ENCODE data around the gene ADGRD1. TPM values are rescaled to one million over a fixed set of nuclear protein-coding genes. Genes with fewer than 3 reads are reported as not detected.

ADGRD1 gene
- polyA plus RNA-seq, 1 of the 3 experiments (the other 2 are of a cell fraction), result not detected

DNA sequence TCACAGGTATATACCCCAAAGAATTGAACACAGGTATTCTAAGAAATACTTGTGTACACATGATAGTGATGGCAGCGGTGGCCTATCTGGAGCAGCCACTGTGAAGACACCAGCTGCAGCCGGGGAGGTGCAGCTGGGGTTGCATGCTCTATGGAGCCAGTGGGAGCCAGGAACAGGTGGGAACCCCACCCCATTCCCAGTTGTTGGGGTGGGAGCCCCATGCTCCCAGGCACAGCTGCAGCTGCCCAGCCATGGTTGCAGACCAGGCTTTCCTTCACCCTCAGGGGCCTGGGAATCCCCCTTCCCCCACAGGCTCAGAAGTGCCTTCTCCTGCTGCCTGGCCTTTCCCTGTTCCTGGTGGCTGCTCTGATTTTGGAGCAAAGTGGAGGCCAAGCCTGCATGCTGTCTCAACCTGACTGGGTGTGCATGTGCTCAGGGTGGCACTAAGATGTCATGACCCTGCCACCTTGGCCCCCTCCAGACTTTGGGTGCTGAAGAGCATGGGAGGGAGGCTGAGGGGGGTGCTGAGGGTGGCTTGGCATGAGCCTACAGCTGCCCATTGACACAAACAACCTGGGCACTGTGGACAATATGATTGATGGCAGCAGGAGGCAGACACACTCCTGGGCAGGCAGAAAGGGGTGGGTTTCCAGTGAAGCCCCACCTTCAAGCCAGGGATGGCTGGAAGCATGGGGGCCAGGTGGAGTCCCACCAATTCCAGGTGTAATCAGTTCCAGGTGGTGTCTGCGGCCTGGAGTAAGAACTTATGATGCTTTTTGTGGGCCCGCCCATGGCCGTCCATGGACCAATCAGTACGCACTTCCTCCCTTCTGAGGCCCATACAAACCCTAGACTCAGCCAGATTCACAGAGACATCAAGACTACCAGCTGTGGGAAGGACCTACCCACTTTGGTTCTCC, 234.7 kb downstream of the ADGRD1 start:
- 45% methylated on average over 5 of the region's 6 CpGs for WGBS (ENCODE audit: low lambda C conversion rate)
- H3K9me3 ChIP-seq, result no peaks in the 10 kb centered on the region; the same call in 1 of the 2 replicates
- ChIA-PET CTCF (no interaction called here), POLR2A (no interaction called here)
- H3K27ac ChIP-seq (ENCODE audit: low read depth in 2 of 2, low read length in 1 of 2), result no peak overlapping the region
- no peaks in the 10 kb centered on the region for H3K36me3 ChIP-seq (replicated peaks in 1 of 2; ENCODE audit: control insufficient read depth in 1 of 2, insufficient read depth in 2 of 2, low read length in 1 of 2)
- H4K20me1 ChIP-seq (ENCODE audit: insufficient read depth), result no peaks in the 10 kb centered on the region
- H3K27me3 ChIP-seq (ENCODE audit: insufficient read depth), result no peaks in the 10 kb centered on the region
- DNase-seq, result no peak
- H3K79me2 ChIP-seq (ENCODE audit: insufficient read depth), result no peaks in the 10 kb centered on the region
- no peak overlapping the region for H2AFZ ChIP-seq (ENCODE audit: low read depth)
- no peaks in the 10 kb centered on the region for H3K4me1 ChIP-seq (ENCODE audit: control insufficient read depth in 1 of 2, insufficient read depth in 2 of 2, low read depth in 1 of 2, low read length in 1 of 2)
- H3K4me3 ChIP-seq (ENCODE audit: low read depth in 2 of 2, low read length in 1 of 2), result no peak overlapping the region
- TF ChIP-seq ELF1 (IDR thresholded peaks at IDR 0.05) (no peak), NFIC (IDR thresholded peaks at IDR 0.05; ENCODE audit: borderline replicate concordance) (no peak), JUND (IDR thresholded peaks at IDR 0.05) (no peak), RCOR1 (IDR thresholded peaks at IDR 0.05; ENCODE audit: low read length) (no peak)
- TF ChIP-seq, protein P1, sequence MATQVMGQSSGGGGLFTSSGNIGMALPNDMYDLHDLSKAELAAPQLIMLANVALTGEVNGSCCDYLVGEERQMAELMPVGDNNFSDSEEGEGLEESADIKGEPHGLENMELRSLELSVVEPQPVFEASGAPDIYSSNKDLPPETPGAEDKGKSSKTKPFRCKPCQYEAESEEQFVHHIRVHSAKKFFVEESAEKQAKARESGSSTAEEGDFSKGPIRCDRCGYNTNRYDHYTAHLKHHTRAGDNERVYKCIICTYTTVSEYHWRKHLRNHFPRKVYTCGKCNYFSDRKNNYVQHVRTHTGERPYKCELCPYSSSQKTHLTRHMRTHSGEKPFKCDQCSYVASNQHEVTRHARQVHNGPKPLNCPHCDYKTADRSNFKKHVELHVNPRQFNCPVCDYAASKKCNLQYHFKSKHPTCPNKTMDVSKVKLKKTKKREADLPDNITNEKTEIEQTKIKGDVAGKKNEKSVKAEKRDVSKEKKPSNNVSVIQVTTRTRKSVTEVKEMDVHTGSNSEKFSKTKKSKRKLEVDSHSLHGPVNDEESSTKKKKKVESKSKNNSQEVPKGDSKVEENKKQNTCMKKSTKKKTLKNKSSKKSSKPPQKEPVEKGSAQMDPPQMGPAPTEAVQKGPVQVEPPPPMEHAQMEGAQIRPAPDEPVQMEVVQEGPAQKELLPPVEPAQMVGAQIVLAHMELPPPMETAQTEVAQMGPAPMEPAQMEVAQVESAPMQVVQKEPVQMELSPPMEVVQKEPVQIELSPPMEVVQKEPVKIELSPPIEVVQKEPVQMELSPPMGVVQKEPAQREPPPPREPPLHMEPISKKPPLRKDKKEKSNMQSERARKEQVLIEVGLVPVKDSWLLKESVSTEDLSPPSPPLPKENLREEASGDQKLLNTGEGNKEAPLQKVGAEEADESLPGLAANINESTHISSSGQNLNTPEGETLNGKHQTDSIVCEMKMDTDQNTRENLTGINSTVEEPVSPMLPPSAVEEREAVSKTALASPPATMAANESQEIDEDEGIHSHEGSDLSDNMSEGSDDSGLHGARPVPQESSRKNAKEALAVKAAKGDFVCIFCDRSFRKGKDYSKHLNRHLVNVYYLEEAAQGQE (IDR thresholded peaks at IDR 0.05; ENCODE audit: low read depth, low read length), result no peak
- TF ChIP-seq, protein P2, sequence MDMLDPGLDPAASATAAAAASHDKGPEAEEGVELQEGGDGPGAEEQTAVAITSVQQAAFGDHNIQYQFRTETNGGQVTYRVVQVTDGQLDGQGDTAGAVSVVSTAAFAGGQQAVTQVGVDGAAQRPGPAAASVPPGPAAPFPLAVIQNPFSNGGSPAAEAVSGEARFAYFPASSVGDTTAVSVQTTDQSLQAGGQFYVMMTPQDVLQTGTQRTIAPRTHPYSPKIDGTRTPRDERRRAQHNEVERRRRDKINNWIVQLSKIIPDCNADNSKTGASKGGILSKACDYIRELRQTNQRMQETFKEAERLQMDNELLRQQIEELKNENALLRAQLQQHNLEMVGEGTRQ (IDR thresholded peaks at IDR 0.05; ENCODE audit: borderline replicate concordance, low read depth, low read length), result no peak
- TF ChIP-seq, protein P3, sequence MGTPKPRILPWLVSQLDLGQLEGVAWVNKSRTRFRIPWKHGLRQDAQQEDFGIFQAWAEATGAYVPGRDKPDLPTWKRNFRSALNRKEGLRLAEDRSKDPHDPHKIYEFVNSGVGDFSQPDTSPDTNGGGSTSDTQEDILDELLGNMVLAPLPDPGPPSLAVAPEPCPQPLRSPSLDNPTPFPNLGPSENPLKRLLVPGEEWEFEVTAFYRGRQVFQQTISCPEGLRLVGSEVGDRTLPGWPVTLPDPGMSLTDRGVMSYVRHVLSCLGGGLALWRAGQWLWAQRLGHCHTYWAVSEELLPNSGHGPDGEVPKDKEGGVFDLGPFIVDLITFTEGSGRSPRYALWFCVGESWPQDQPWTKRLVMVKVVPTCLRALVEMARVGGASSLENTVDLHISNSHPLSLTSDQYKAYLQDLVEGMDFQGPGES (IDR thresholded peaks at IDR 0.05; ENCODE audit: low read depth, low read length), result no peak
- TF ChIP-seq, protein P4, sequence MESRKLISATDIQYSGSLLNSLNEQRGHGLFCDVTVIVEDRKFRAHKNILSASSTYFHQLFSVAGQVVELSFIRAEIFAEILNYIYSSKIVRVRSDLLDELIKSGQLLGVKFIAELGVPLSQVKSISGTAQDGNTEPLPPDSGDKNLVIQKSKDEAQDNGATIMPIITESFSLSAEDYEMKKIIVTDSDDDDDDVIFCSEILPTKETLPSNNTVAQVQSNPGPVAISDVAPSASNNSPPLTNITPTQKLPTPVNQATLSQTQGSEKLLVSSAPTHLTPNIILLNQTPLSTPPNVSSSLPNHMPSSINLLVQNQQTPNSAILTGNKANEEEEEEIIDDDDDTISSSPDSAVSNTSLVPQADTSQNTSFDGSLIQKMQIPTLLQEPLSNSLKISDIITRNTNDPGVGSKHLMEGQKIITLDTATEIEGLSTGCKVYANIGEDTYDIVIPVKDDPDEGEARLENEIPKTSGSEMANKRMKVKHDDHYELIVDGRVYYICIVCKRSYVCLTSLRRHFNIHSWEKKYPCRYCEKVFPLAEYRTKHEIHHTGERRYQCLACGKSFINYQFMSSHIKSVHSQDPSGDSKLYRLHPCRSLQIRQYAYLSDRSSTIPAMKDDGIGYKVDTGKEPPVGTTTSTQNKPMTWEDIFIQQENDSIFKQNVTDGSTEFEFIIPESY (IDR thresholded peaks at IDR 0.05; ENCODE audit: borderline replicate concordance, low read depth), result no peak
- no peaks in the 10 kb centered on the region for H3F3A ChIP-seq (replicated peaks; ENCODE audit: insufficient read depth)
- no peak overlapping the region for H3K4me2 ChIP-seq
- H3K9me2 ChIP-seq, result no peaks in the 10 kb centered on the region
- H3K9ac ChIP-seq, result no peak overlapping the region

Measured in SK-N-SH (cell line).